KOPT-K1 (cell line): ENCODE data around the gene SLX4IP.
"Not testable (repeated sequence)": the region's sequence is repeated elsewhere in the genome, so short reads cannot be mapped to it uniquely, and the experiment has no call there.

Source experiments
- H3K27ac ChIP-seq: fragments of 200-600 bp; sonication (generic); 2 replicates; pipeline ENCODE4 v1.5.1; 2016; ENCODE audit warnings: antibody characterized with exemption, mild to moderate bottlenecking, low read depth, low read length; ENCODE audit not compliant: poor library complexity, severe bottlenecking
- H3K36me3 ChIP-seq: fragments of 200-600 bp; sonication (generic); 2 replicates; pipeline ENCODE4 v1.5.1; 2017; ENCODE audit warnings: antibody characterized with exemption, mild to moderate bottlenecking, low read length, moderate library complexity; ENCODE audit not compliant: insufficient read depth
- H3K9me3 ChIP-seq: fragments of 200-600 bp; sonication (generic); 2 replicates; pipeline ENCODE4 v1.5.1; 2017; ENCODE audit warnings: antibody characterized with exemption, low read length, mild to moderate bottlenecking; ENCODE audit not compliant: insufficient read depth, poor library complexity, severe bottlenecking

Gene SLX4IP

DNA sequence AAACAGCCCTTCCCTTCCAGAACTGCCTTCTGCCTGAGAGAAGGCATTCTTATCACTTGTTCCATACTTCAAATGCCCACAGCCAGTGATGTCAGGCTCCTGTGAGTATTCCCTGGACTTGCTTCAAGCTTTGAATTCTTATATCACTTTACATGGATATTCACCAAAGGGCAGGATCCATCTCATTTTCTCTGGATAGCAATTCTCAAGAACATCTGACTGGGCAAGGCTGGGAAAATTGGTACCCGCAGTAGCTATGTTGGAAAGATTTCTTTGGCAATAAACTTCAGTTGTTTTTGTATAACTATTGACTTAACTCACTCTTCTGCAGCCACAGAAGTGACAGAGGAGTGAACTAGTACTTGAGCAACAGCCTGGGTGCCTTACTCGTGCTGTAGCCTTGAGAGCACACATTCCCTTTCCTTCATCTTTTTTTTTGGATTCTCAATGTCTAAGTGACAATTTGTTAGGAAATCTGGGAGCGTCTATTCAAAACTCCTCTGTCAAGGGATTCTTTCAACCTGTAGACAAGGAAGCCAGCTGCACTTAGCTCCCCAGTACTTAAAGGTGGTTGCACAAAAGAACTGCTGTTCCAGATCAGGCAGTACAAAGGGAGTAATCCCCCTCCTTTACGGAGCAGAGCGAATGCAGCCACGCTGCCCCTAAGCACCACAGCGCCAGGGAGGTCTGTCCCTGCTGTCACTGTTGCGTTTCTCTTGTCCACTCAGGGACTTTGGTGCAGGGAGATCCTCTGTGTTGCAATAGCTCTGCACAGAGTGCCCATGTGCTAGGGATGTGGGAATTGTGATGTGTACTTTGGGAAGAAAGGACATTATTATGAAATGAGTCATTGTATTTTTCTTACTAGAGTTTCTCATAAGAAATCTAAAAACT is 169.1 kb downstream of the SLX4IP start:
- Histone ChIP-seq H3K27ac (no peak overlapping the region), H3K9me3 (no peaks in the 10 kb centered on the region), H3K36me3 (peaks cover 27% of the 10 kb centered on the region)

- Histone ChIP-seq H3K36me3 (peaks cover 27% of the 10 kb centered on the region), H3K27ac (no peak overlapping the region), H3K9me3 (no peaks in the 10 kb centered on the region)
Measured at GRCh38 chr20:10604865-10605440, 169.8 kb downstream of the SLX4IP start.

GRCh38 chr20:10605547-10606195 is 170.6 kb downstream of the SLX4IP start:
- H3K36me3 ChIP-seq = peaks cover 31% of the 10 kb centered on the region
- H3K27ac ChIP-seq = no peak overlapping the region
- H3K9me3 ChIP-seq = no peaks in the 10 kb centered on the region

GRCh38 chr20:10609276-10609675 is 174.2 kb downstream of the SLX4IP start:
- Histone ChIP-seq H3K9me3 (no peaks in the 10 kb centered on the region), H3K36me3 (peaks cover 19% of the 10 kb centered on the region), H3K27ac (no peak overlapping the region)

GRCh38 chr20:10609770-10610169 is 174.7 kb downstream of the SLX4IP start:
- Histone ChIP-seq H3K9me3 (no peaks in the 10 kb centered on the region), H3K27ac (no peak overlapping the region), H3K36me3 (peaks cover 20% of the 10 kb centered on the region)

GRCh38 chr20:10610251-10610650 is 175.1 kb downstream of the SLX4IP start:
- H3K36me3 ChIP-seq = peaks cover 20% of the 10 kb centered on the region
- H3K27ac ChIP-seq = no peak overlapping the region
- no peaks in the 10 kb centered on the region for H3K9me3 ChIP-seq

DNA sequence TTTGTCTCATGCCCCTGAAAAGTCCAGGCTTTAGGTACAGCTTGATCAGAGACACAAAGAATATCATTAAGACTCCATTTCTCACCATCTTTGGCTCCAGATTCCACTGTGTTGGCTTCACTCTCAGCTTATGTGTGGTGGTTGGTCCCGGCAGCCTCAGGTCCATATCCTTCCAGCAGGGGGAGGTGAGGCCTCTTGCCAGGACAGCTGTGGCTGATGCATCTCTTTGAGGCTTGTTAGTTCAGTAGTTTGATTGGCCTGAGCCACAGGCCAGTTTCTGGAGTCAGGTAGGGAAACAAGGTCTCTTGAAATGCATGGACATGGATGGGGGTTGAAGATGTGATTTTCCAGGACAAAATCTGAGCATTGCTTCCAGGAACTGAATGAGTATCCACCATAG is 176.3 kb downstream of the SLX4IP start:
- H3K36me3 ChIP-seq = peaks cover 20% of the 10 kb centered on the region
- no peaks in the 10 kb centered on the region for H3K9me3 ChIP-seq
- no peak overlapping the region for H3K27ac ChIP-seq

DNA sequence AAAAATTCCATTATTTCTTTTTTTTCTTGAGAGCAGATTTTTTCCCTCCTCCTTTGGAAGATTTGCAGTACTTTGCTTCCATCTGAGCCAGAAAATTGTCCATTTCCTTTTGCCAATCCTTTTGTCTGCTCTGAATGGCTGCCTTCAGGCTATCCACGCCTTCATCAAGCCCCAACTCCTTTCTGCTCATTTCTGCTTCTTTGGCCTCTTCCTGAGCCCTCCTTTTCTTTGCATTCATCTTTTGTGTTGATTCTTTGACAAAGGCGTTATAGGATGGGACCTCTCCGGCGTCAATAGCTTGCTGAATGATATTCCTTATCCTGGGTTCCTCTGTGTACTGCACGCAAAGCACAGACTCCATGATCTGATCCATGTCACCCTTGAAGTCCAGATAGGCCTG is 178.3 kb downstream of the SLX4IP start:
- H3K27ac ChIP-seq, H3K9me3 ChIP-seq: not testable (repeated sequence)

GRCh38 chr20:10613911-10614310 is 178.8 kb downstream of the SLX4IP start:
- Histone ChIP-seq H3K9me3 (no peaks in the 10 kb centered on the region), H3K27ac (no peak overlapping the region), H3K36me3 (peaks cover 18% of the 10 kb centered on the region)

More for the DNA sequence above, 178.3 kb downstream of the SLX4IP start:
- peaks cover 20% of the 10 kb centered on the region for H3K36me3 ChIP-seq

- H3K36me3 ChIP-seq = peaks cover 12% of the 10 kb centered on the region; the same call in 1 of the 2 replicates
- no peak overlapping the region for H3K27ac ChIP-seq
- no peaks in the 10 kb centered on the region for H3K9me3 ChIP-seq
Measured at GRCh38 chr20:10616212-10616611, 181.1 kb downstream of the SLX4IP start.

DNA sequence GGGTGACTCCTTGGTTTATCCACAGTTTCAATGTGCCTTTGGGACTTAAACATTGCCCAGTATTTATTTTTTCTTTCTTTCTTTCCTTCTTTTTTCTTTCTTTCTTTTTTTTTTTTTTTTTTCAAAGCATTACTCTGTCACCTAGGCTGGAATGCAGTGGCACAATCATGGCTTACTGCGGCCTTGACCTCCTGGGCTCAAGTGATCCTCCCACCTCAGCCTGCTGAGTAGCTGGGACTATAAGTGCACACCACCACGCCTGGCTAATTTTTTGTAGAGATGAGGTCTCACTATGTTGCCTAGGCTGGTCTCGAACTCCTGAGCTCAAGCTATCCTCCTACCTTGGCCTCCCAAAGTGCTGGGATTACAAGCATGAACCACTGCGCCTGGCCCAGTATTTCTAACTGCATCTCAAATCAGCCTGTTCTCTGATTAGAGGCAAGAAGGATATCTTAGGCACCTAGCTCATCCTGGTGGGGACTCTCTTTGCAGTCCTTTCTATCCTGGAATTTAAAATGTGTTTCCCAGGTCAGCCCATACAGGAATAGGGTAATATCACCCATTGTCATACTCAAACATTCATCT is 182.5 kb downstream of the SLX4IP start:
- H3K27ac ChIP-seq, H3K36me3 ChIP-seq, H3K9me3 ChIP-seq: not testable (repeated sequence)

GRCh38 chr20:10618611-10619245 is 183.6 kb downstream of the SLX4IP start:
- Histone ChIP-seq H3K9me3 (no peaks in the 10 kb centered on the region), H3K27ac (no peak overlapping the region), H3K36me3 (peaks cover 17% of the 10 kb centered on the region; the same call in 1 of the 2 replicates)

DNA sequence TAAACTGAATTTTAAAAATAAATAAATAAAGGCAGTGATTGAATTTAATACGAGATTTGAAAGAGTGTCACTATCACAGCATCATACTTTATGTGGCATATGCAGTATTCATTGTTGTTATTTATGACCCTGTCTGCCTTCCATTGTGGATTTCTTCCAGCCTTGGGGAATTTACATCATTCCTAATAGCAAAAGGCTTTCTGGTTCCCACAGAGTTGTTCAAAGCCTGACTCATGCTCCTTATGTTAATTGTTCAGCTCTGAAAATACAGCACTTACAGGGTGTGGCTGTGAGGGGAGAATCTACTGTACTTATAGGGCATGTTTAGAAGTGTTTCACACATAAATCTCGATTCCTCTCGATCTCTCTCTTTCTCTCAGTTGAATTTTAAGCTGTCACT is 184.3 kb downstream of the SLX4IP start:
- Histone ChIP-seq H3K27ac (no peak overlapping the region), H3K36me3 (peaks cover 16% of the 10 kb centered on the region; the same call in 1 of the 2 replicates), H3K9me3 (no peaks in the 10 kb centered on the region)

- Histone ChIP-seq H3K9me3 (no peaks in the 10 kb centered on the region), H3K36me3 (peaks cover 13% of the 10 kb centered on the region; the same call in 1 of the 2 replicates), H3K27ac (no peak overlapping the region)
Measured at GRCh38 chr20:10621149-10621548, 186.0 kb downstream of the SLX4IP start.
